Astrocyte of the spinal cord (primary cell): ENCODE measurements around the gene EPB41L5.
A peak's percentile ranks its signal among the peaks of the same experiment; 100 is the strongest.
"Not testable (repeated sequence)": the region's sequence is repeated elsewhere in the genome, so short reads cannot be mapped to it uniquely, and the experiment has no call there.

Experiments used
- DNase-seq: peaks from one replicate; pipeline ENCODE4 v3.0.0; 2011; ENCODE audit warnings: low read depth, low spot score
- H3K4me3 ChIP-seq: 2 replicates; pipeline ENCODE4 v1.5.1; 2011; ENCODE audit warnings: low read depth, mild to moderate bottlenecking, low read length, moderate library complexity
- CTCF ChIP-seq: IDR thresholded peaks from 2 replicates; pipeline ENCODE4 v1.5.1; 2012; ENCODE audit warnings: low read depth, mild to moderate bottlenecking, low read length, inconsistent platforms
- in situ Hi-C: cut with HindIII; loops from 2 replicates; pipeline ENCODE4 v1.10.0; 2017; ENCODE audit warnings: low sequenced_read_pairs

EPB41L5 gene

GRCh38 chr2:120037995-120038541 is 25.2 kb downstream of the EPB41L5 start:
- in situ Hi-C loops: no loop called here
- no peak overlapping the region for H3K4me3 ChIP-seq
- DNase-seq: no peak
- no peak for TF ChIP-seq CTCF

GRCh38 chr2:120042359-120042758 is 29.5 kb downstream of the EPB41L5 start:
- in situ Hi-C loops: no loop called here
- no peak overlapping the region for H3K4me3 ChIP-seq
- no peak for DNase-seq
- no peak for TF ChIP-seq CTCF

GRCh38 chr2:120044336-120044735 is 31.5 kb downstream of the EPB41L5 start:
- DNase-seq: no peak
- in situ Hi-C loops: no loop called here
- TF ChIP-seq CTCF: no peak
- no peak overlapping the region for H3K4me3 ChIP-seq

- H3K4me3 ChIP-seq, DNase-seq, in situ Hi-C loops: not testable (repeated sequence)
These were observed 32.9 kb downstream of the EPB41L5 start for GRCh38 chr2:120045775-120046174.

GRCh38 chr2:120046252-120046651 is 33.4 kb downstream of the EPB41L5 start:
- H3K4me3 ChIP-seq, in situ Hi-C loops, DNase-seq: not testable (repeated sequence)

GRCh38 chr2:120052597-120052996 is 39.7 kb downstream of the EPB41L5 start:
- TF ChIP-seq CTCF: no peak
- DNase-seq: no peak
- no peak overlapping the region for H3K4me3 ChIP-seq
- in situ Hi-C loops: no loop called here

- in situ Hi-C loops: no loop called here
These were observed 41.0 kb downstream of the EPB41L5 start for GRCh38 chr2:120053891-120054290.

More at GRCh38 chr2:120053891-120054290, 41.0 kb downstream of the EPB41L5 start:
- DNase-seq: peak; percentile 13
- no peak overlapping the region for H3K4me3 ChIP-seq
- TF ChIP-seq CTCF: no peak
